Keratinocyte (primary cell): ENCODE data around the gene RNLS.

Experiments used
- EZH2 ChIP-seq: IDR thresholded peaks from one replicate; pipeline ENCODE4 v1.6.1; 2012; ENCODE audit warnings: inconsistent platforms, mild to moderate bottlenecking, low read length, moderate library complexity
- TF ChIP-seq, protein P1 (sequence below), 3 experiments: IDR thresholded peaks in 1 of 3; conservative IDR thresholded peaks in 1 of 3; optimal IDR thresholded peaks in 1 of 3; 2 replicates in 2 of 3; 3 replicates in 1 of 3; pipeline versions ENCODE3 to v1.5.1; 2011; ENCODE audit warnings: low read length in 3 of 3, mild to moderate bottlenecking in 3 of 3, moderate library complexity in 2 of 3, control low read depth in 1 of 3, inconsistent platforms in 1 of 3; ENCODE audit not compliant: insufficient read depth in 2 of 3; ENCODE audit errors: extremely low read depth in 1 of 3

DNA sequence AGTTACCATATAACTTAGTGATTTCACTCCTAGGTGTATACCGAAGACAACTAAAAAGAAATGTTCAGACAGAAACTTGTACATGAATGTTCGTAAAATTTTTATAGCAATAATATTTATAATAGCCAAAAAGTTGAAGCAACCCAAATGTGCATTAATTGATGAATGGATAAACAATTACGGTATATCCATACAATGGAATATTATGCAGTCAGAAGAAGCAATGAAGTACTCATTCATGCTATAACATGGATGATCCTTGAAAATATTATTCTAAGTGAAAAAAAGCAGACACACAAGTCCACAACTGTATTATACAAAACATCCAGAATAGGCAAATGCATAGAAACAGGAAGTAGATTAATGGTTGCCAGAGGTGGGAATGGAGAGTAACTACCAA, 183.9 kb downstream of the RNLS start:
- TF ChIP-seq EZH2 = no peak
- TF ChIP-seq, protein P1, sequence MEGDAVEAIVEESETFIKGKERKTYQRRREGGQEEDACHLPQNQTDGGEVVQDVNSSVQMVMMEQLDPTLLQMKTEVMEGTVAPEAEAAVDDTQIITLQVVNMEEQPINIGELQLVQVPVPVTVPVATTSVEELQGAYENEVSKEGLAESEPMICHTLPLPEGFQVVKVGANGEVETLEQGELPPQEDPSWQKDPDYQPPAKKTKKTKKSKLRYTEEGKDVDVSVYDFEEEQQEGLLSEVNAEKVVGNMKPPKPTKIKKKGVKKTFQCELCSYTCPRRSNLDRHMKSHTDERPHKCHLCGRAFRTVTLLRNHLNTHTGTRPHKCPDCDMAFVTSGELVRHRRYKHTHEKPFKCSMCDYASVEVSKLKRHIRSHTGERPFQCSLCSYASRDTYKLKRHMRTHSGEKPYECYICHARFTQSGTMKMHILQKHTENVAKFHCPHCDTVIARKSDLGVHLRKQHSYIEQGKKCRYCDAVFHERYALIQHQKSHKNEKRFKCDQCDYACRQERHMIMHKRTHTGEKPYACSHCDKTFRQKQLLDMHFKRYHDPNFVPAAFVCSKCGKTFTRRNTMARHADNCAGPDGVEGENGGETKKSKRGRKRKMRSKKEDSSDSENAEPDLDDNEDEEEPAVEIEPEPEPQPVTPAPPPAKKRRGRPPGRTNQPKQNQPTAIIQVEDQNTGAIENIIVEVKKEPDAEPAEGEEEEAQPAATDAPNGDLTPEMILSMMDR (optimal IDR thresholded peaks at IDR 0.05 in 1 of 3, IDR thresholded peaks at IDR 0.05 in 1 of 3, conservative IDR thresholded peaks at IDR 0.05 in 1 of 3; ENCODE audit: extremely low read depth in 1 of 3, insufficient read depth in 2 of 3, low read length in 3 of 3) = no peak
